Stimulated activated CD4-positive, alpha-beta T cell treated with anti-CD3 and anti-CD28 coated beads, Interleukin-4, amount 100 ng/mL, for 4 hours (primary cell): ENCODE data around the gene TMEM87B.

Source experiments
- DNase-seq, 2 experiments: peaks; one replicate each; pipeline ENCODE4 v3.0.0-alpha.2; 2020

Gene TMEM87B, protein sequence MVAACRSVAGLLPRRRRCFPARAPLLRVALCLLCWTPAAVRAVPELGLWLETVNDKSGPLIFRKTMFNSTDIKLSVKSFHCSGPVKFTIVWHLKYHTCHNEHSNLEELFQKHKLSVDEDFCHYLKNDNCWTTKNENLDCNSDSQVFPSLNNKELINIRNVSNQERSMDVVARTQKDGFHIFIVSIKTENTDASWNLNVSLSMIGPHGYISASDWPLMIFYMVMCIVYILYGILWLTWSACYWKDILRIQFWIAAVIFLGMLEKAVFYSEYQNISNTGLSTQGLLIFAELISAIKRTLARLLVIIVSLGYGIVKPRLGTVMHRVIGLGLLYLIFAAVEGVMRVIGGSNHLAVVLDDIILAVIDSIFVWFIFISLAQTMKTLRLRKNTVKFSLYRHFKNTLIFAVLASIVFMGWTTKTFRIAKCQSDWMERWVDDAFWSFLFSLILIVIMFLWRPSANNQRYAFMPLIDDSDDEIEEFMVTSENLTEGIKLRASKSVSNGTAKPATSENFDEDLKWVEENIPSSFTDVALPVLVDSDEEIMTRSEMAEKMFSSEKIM

DNA sequence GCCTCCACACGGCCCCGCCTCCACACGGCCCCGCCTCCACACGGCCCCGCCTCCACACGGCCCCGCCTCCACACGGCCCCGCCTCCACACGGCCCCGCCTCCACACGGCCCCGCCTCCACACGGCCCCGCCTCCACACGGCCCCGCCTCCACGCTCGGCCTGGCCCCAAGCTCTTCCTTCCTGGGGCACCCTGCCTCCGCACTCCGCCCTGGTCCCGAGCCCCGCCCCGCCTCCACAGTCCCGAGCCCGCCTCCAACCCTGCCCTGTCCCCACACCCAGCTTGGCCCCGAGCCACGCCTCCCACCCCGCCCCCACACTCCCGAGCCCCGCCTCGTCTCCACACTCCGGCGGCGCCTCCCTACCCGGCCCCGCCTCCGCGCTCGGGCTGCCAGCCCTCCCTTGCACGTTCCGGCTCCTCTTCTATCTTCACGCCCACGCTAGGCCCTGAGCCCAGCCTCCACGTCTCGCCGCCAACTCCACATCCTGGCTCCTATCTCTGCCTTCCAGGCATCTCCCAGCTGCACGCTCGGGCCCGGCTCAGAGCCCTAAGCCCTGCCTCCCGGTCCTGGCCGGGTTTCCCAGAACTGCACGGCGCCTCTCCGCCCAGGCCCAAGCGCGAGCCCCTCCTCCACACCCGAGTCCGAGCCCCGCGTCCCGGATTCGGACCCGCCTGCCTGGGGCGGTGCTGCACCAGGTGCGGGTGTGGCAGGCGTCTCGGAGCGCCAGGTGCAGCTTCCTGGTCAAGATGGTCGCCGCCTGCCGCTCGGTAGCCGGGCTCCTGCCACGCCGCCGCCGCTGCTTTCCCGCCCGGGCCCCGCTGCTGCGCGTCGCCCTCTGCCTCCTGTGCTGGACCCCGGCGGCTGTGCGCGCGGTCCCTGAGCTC lies at the start of gene TMEM87B:
Gene TMEM87B, plus strand, starts transcription at position 423 of the 883 bp plus-strand sequence. Its CDS starts 323 bp downstream, at position 746.
- DNase-seq = peak; percentile 98 to 99

DNA sequence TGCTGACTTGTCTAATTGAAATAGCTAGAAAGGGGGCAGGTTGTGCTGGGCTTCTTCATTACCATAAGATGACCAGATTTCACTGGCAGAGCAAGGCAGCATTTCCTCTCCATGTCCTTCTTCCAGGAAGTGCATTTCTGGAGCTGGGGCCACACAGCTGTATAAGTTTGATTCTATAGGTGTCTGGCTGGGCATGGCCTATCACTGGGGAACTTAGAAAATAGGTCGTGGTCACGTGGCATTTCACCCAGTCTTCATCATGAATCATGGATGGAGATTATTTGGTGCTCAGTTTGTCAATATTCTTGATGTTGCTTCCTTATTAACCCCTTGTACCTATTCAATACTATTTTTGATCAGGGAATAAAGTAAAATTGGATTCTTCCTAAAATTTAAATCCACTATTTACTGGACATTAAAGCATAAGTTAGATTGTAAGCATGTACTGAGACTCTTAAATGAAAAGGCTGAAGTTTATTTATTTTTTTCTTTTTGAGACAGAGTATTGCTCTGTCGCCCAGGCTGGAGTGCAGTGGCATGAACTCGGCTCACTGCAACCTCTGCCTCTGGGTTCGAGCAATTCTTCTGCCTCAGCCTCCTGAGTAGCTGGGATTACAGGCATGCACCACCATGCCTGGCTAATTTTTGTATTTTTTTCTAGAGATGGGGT lies 49.5 kb upstream of the TMEM87B start:
- DNase-seq = no peak

DNA sequence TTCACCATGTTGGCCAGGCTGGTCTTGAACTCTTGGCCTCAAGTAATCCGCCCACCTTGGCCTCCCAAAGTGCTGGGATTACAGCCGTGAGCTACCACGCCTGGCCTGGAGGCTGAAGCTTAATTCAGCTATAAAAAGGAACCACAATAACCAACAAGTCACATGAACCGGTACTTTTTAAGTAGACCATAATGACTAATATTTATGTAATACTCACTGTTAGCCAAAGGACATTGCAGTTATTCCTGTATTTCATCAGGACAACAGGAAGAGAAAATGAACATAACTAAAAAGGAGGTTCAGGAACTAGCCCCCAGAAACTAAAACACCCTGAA lies 49.0 kb upstream of the TMEM87B start:
- DNase-seq = no peak

DNA sequence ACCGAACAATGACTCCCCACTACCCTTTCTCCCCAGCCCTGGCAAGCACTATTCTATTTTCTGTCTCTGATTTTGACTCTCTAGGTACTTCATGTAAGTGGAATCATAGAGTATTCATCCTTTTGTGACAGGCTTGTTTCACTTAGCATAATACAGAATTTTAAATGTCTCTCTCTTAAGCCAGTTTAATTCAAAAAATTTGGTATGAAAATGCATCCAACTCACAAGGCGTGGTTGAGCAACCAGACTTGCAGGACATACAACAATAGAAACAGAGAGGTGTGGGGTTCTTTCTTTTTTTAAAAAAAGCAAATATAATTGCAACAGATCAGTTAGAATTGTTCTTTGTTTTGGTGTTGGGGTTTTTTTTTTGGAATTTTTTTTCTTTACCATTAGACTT lies 47.6 kb upstream of the TMEM87B start:
- DNase-seq = no peak

DNA sequence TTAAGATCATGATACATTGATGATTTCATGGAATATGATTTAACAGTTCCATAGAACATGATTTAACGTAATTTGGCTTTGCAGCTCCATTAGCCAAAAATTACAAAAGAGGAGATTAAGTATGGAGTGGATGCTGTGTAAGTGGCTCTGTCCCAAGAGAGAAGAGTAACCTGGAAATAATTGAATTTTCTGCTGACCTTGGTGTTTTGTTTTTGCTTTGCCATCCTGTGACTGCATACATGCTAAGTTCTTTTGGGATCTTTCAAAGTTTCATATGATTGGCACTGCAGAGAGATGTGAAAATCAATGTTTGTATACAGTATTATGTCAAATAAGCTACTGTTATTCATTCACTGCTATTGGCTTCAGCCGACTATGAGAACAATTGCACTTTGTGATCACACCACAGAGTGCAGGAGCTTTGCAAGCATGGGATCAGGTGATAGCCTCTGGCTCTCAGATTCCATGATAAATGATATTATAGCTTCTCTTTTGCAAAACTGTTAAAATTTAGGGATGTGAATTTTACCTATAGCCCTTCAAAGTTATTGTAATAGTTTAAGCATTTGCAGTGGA lies 46.1 kb upstream of the TMEM87B start:
- no peak for DNase-seq

- DNase-seq = no peak
Measured at GRCh38 chr2:112010751-112011150, 44.3 kb upstream of the TMEM87B start.

DNA sequence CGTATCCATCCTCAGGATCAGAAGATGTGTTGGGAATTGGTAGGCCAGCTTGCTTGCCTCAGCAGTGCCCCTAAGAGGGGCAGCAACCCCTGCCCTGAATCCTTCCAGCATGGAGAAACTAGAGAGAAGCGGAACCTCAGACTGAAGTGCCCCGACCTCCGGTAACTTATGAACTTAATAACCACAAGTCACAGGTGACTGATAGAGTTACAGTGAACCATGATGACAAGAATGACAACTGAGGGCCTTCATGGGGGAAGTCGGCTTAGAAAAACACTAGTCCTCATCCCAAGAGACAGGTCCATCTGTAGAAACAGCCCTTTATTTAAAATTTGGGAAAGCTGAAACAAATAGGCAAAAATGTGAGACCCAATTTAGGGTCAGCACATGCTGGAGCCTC lies 42.5 kb upstream of the TMEM87B start:
- DNase-seq = no peak

- DNase-seq = no peak
Measured at GRCh38 chr2:112018846-112019245, 36.2 kb upstream of the TMEM87B start.

DNA sequence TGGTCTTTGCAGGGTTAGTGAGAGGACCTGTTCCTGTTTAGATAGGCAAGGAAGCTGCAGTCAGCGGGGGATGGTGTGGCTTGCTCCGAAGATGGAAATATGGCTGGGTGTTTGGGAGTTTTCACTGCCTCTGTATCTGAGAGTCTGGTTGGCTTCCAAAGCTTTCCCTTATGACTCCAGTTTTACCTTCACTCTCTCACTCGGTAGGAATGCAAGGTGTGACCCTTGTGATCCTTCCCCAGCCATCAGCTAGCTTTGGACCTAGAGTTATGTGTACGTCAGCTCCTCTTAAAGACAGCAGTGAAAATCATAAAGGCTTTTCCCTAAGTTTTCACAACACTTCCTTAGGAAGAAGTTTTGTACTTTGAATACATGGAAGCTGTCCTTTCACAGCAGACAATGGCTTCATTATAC lies 35.5 kb upstream of the TMEM87B start:
- no peak for DNase-seq

DNA sequence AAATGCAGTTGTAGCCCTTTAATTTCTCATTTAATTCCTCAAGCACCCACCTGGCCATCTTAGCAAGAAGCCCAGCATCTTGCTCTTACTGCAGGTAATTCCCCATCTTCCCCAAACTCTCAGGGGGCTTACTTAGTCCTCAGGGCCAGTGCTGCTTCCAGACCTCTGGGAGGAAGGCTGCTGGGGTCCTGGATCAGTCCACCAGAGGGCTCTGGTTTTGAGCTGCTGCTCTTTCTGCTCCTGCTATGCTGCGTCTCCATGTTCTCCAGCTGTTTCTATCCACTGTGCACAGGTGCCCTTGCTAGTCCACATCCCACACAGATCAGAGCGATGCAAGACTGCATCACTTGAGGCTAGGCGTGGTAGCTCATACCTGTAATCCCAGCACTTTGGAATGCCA lies 34.5 kb upstream of the TMEM87B start:
- DNase-seq = no peak

- DNase-seq = no peak
Measured at GRCh38 chr2:112021290-112021689, 33.8 kb upstream of the TMEM87B start.

DNA sequence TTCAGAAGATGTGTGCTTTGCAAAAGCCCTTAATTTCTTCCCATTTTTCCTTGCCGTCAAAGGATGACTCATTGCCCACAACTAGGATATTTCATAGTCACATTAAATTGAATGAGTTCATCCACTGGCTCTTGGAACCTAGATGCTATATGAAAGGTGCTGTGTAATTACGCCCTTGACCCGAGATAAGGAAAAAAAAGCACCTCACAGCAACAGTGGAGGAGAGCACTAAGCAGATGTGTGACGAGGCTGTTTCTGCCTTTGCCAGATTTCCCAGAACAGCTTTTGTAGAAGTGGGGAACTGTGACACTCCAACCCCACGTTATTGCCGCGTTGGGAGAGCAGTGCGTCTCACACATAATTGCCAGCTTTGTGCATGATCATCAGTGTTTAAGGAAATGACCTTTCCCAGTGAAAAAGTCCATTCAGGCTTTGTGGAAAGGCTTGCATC lies 33.3 kb upstream of the TMEM87B start:
- DNase-seq = no peak

GRCh38 chr2:112023707-112024106 lies 31.4 kb upstream of the TMEM87B start:
- DNase-seq = no peak

DNA sequence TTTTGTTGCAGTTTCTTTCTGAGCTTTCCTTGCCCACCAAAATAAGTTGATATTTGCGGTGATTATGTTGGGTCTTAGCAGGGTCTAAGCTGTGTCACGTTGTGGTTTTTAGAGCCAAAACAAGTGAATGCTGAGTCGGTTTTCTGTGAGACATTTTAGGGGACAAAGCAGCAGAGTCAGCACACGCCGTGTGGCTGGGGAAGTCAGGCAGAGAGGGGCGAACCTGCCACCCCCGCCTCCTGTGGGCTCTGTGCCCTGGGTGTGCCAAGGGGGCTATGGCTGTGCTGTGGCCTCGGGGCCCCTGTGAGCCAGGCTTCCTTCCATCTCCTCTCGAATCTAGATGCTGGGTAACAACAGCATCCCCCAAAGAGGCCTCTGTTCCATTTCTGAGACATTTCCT lies 30.8 kb upstream of the TMEM87B start:
- no peak for DNase-seq

DNA sequence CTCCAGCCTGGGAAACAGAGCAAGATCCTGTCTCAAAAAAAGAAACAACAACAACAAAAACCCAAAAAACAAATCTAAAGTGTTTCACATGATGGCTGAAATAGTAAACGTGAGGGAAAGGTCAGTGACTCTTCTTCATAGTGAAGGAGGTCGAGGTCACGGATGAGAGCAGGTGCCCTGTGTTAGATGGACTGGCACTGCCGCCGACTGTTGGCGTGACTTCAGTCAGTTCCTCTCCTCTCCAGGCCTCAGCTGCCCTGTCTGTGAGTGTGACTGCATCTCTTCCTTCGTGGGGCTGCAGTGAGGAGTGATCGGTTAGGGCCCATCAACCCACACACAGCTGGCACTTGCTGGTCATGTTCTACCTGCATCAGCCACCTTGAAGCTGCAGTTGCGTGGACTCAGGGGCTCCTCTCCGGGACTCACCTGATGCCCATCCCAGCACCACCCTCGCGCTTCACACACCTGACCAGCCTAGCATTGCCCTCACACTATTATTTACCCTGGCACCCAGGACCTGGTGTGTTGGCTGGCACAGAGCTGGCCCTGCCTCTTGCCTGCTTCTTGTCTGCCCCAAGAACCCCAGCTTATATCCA lies 30.1 kb upstream of the TMEM87B start:
- DNase-seq = no peak

DNA sequence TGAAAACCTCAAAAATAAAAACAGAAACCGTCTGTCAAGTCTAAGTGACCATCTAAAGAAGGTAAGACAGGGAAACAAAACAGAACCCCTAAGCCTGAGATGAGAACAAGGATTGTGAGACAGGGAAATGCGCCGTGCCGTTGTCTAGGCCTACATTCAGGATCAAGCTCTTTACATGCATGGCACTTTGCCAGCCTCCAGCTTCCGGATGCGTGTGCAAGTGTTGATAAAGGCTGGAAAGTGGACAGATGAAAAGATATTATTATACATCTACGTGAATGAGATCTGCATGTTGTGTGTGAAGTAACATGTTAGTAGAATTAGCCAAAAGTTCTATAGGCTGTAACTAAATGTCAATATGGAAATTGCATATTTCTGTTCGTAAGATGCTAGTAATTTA lies 28.6 kb upstream of the TMEM87B start:
- no peak for DNase-seq

DNA sequence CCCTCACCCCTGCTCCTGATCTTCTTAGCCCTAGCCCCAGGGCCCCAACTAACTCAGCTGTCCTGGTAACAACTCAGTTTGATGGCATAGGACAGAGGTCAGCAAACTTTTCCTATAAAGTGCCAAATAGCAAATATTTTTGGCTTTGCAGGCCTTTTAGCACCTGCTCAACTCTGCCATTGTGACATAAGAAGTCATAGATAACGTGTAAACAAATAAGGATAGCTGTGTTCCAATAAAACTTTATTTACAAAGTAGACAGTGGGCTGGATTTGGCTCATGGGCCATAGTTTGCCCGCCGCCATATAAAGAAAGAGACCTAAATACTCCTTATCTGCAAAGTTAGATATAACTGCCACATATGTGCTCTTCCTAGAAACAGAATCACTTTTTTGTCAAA lies 27.3 kb upstream of the TMEM87B start:
- no peak for DNase-seq

DNA sequence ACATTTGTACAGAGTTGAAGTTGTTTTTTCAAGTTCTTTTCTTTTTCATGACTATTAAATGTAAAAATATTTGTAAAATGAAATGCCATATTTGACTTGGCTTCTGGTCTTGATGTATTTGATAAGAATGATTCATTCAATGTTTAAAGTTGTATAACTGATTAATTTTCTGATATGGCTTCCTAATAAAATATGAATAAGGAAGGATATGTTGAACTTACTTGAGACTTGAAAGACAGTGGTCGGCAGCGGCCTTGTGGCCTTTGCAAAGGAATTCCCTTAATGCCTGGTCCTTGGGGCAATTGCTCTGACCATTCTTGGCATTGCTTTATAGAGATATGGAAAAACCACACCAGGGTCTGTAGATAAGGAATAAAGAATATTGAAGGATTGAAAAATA lies 25.9 kb upstream of the TMEM87B start:
- DNase-seq = no peak

DNA sequence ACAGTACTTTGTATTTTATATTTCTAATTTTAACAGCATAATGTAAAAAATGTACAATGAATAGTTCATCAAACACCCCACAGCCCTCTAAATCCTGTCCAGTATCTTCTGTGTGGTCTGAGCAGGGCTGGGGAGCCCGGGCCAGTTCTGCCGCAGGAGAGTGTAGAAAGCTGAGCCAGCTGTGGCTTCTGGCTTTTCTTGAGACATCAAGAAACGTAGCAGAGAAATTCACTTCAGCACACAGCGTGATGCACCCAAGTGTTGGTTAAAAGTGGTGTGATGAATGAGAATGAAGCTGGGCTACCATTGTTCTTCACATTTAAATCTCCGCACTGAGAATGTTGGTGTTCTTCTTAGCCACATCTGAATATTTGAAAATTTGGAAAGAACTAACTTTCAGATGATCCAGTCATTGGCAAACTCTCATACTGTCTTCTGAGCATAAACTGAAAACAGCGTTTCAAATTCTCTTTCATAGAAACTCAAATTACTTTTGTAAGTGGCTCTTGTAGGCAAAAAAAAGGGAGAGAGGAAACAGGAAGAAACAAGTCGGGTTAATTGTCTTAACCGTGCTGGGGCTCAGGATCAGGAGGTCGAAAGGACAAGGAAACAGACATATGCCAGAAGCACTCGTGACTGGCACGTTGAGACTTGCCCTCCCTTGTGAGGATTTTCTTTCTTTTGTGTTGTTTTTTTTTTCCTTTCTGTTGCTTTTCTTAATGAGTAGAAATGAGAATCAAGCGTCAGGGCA lies 23.4 kb upstream of the TMEM87B start:
- no peak for DNase-seq

DNA sequence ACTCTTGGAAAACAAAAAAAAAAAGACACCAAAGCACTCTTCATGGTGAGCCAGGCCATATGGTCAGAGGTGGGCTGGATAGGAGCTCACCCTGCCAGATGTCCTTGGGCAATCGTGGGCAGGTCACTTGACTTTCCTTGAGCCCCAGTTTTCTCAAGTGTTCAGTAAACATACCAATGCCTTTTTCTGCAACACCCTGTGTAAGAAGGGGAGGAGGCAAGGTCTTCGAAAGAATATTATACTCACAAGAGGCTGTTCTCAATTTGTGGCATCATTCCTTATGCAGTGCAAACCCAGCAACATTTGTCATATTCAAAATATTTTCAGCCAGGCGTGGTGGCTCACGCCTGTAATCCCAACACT lies 22.9 kb upstream of the TMEM87B start:
- DNase-seq = no peak

- DNase-seq = no peak
Measured at GRCh38 chr2:112032689-112033465, 22.2 kb upstream of the TMEM87B start.
